GM12872 (cell line): ENCODE measurements around the gene SYTL4.

Experiments
- CTCF ChIP-seq: IDR thresholded peaks from 3 replicates; pipeline ENCODE4 v1.5.1; 2011; ENCODE audit warnings: low read depth, mild to moderate bottlenecking, low read length, moderate library complexity; ENCODE audit not compliant: insufficient read depth

SYTL4 gene

GRCh38 chrX:100635040-100635439 lies 96.9 kb downstream of the SYTL4 start:
- no peak for TF ChIP-seq CTCF

DNA sequence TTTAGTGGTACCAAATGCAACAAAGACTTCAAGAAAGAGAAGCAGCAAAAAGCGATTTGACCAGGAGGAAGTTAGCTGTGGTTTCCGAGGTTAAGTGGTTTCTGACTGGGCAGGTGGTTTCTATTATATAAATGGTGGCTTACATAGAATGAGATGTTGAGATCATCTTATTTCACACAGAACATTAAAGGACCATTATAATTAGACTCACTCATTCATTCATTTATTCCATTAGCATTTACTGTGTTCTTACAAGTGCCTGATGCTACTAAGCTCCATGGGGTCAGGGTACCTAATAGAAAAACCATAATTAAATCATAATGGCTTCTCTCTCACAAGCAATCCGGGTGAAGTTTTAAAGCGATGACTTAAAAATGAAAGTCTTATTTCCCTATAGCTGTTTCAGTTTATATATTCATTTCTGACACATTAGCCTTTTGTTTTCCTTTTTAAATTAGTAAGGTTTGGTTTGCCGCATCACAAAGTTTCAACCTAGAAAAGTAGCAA lies 105.9 kb downstream of the SYTL4 start:
- no peak for TF ChIP-seq CTCF
